ENCODE measurements around the gene PGLYRP3.

- TF ChIP-seq ZFP90 (CRISPR knock-in tag; IDR thresholded peaks at IDR 0.05; ENCODE audit: borderline replicate concordance) (no peak), TARDBP (CRISPR knock-in tag; IDR thresholded peaks at IDR 0.05) (no peak), ZNF282 (IDR thresholded peaks at IDR 0.05; ENCODE audit: partially characterized antibody) (no peak), SIN3A (IDR thresholded peaks at IDR 0.05; ENCODE audit: borderline replicate concordance, low read depth, low read length) (no peak), NFYB (CRISPR knock-in tag; IDR thresholded peaks at IDR 0.05) (no peak), CTCF (CRISPR knock-in tag; IDR thresholded peaks at IDR 0.05) (no peak), ZNF660 (CRISPR knock-in tag; IDR thresholded peaks at IDR 0.05; ENCODE audit: borderline replicate concordance, low read depth) (no peak), BHLHE40 (IDR thresholded peaks at IDR 0.05; ENCODE audit: low read length) (no peak), ATRX (CRISPR knock-in tag; IDR thresholded peaks at IDR 0.05; ENCODE audit: borderline replicate concordance) (no peak), ZC3H13 (CRISPR knock-in tag; IDR thresholded peaks at IDR 0.05) (no peak), EZH2 (conservative IDR thresholded peaks at IDR 0.05; ENCODE audit: low read depth, low read length) (no peak)
These were observed 47.4 kb upstream of the PGLYRP3 start for GRCh38 chr1:153360190-153360589.
